GM18508 (cell line): ENCODE data around the gene PLA2G2E.
"Not testable (repeated sequence)": the region's sequence is repeated elsewhere in the genome, so short reads cannot be mapped to it uniquely, and the experiment has no call there.

ENCODE experiments used
- ATAC-seq: cut with Tn5 transposase; IDR thresholded peaks from one replicate; pipeline ENCODE4 v1.9.1; 2021; ENCODE audit warnings: moderate number of reproducible peaks; ENCODE audit not compliant: insufficient read depth, unreplicated experiment

PLA2G2E gene

DNA sequence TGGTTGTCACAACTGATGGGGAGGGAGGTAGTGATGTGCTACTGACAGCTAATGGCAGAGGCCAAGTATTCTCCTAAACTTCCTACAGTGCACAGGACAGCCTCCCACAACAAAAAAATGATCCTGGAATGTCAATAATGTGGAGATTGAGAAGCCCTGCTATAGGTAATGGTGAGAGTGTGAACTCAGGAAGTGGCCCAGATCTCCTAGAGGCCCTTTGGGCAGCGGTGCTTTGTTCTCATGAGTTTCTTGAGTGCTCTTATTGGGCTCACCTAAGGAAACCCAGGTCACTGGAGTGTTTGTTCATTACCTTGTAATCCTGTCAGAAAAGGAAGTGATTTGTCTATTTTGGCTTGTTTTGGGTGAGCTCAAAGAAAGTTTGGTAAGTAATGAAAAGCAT, 35.3 kb downstream of the PLA2G2E start:
- no peak for ATAC-seq

DNA sequence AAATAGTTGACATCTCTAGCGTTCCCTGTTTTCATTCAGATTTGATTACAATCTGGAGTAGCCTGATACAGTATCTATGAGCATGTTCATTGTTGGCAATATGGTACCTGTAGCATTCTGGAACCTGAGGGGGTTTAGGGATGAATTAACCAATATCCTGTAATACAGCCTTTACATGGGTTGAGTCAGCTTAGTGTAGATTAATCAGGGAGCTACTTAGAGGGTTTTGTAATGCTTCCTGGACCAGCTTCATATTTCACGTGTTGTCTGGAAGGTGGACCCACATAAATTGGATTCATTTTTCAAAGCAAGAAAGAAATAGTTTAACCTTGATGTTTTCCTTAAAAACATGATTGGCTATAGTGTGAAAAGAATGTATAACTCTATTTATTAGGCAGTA, 37.6 kb downstream of the PLA2G2E start:
- ATAC-seq = no peak

DNA sequence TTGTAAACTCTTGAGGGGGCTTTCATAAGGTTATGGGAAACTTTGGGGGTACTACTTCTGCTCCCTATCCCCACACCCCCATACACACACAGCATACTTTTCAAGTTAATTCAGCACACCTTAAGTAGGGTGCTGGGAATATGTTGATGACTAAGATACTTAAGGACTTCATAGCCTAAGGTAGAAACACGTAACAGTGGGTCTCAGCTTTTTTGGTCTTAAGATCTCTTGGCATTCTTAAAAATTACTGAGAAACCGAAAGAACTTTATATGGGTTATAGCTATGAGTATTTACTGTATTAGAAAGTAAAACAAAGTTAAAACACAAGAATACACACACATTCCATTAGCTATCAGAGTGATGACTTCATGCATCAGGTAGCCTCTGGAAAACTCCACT, 39.1 kb downstream of the PLA2G2E start:
- no peak for ATAC-seq

DNA sequence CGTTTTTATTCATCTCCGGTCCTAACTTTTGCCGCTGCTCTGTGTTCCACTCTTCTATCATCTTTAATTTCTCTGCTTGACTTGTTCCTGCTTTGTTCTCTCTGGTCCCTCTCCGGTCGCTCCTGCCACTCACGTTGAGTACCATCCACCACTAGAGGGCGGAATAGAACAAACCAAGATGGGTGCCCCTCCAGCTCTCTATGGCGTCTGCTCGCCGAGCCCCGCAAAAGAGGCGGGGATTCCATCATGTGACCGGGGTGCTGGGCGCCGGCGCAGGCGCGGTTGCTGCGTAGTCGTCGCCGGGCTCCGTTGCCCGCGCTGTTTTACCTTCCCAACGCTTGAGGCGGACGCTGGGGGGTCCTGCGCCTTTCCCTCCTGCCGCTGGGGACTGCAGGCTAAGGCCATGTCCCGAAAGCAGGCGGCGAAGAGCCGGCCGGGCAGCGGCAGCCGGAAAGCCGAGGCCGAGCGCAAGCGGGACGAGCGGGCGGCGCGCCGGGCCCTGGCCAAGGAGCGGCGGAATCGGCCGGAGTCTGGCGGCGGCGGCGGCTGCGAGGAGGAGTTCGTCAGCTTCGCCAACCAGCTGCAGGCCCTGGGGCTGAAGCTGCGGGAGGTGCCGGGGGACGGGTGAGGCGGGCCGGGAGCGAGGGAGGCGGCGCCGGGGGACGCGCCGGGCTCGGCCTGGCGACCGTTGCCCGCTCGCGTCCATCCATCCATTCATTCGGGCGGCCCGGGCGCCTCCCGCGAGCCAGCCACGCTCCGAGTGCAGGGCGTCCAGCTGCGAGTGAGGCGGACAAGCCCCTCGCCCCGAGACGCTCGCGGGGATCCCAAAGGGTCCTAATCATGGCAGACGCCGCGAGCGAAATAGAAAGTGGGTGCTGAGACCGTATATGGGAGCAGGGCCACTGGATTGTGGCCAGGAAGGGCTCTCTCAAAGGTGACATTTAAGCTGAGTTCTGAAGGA, 41.0 kb downstream of the PLA2G2E start, which contains the start of gene OTUD3:
Gene OTUD3 (plus strand): TSS at position 285 of the 961 bp plus-strand sequence. CDS start 119 bp downstream, at position 404.
- ATAC-seq = peak; percentile 78

DNA sequence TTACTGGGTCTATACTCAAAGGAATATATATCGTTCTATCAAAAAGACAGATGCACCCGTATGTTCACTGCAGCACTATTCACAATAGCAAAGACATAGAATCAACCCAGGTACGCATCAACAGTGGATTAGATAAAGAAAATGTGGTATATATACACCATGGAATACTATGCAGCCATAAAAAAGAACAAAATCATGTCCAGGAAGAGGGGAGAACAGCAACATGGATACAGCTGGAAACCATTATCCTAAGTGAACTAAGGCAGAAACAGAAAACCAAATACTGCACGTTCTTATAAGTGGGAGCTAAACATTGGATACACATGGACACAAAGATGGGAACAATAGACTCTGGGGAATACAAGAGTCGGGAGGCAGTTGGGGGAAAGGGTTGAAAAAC, 42.6 kb downstream of the PLA2G2E start:
- not testable (repeated sequence) for ATAC-seq

DNA sequence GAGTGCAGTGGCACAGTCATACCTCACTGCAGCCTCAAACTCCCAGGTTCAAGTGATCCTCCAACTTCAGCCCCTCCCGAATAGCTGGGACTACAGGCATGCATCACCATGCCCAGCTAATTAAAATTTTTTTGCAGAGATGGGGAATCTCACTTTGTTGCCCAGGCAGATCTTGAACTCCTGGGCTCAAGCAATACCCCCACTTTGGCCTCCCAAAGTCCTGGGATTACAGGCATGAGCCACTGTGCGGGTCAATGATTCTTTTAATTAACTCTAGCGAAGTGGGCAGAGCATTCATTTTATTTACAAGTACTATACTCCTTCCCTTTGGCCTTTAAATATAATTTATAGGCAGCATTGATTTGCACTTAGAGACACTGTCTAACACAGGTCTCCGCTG, 43.8 kb downstream of the PLA2G2E start:
- no peak for ATAC-seq

DNA sequence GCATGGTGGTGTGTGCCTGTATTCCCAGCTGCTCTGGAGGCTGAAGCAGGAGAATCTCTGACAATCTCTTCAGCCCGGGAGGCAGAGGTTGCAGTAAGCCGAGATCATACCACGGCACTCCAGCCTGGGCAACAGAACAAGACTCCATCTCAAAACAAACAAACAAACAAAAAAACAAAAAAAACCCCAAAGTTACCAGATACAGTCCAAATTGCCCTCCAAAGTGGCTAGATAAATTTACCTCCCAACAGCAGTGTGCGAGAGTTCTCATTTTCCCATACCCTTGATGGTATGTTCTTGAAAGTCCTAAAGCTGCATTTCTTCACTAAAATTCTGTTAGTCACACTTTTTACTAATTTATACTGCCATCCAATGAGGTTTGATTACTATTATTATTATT, 44.2 kb downstream of the PLA2G2E start:
- ATAC-seq = no peak

DNA sequence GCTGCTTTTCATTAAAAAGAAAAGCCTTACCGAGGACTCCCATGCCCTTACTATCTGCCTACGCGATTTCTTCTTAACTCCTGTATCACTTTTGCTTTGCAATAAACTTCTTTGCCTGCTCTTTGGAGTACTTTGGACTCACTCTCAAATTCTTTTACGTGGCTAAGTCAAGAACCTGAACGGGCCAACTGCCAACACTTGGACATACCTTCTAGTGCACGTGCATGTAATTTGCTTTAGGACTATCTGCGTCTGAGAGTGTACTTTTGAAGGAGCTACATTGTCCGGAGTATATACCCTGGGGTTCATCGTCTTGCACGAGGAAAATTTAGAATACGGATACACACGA, 44.8 kb downstream of the PLA2G2E start:
- no peak for ATAC-seq

DNA sequence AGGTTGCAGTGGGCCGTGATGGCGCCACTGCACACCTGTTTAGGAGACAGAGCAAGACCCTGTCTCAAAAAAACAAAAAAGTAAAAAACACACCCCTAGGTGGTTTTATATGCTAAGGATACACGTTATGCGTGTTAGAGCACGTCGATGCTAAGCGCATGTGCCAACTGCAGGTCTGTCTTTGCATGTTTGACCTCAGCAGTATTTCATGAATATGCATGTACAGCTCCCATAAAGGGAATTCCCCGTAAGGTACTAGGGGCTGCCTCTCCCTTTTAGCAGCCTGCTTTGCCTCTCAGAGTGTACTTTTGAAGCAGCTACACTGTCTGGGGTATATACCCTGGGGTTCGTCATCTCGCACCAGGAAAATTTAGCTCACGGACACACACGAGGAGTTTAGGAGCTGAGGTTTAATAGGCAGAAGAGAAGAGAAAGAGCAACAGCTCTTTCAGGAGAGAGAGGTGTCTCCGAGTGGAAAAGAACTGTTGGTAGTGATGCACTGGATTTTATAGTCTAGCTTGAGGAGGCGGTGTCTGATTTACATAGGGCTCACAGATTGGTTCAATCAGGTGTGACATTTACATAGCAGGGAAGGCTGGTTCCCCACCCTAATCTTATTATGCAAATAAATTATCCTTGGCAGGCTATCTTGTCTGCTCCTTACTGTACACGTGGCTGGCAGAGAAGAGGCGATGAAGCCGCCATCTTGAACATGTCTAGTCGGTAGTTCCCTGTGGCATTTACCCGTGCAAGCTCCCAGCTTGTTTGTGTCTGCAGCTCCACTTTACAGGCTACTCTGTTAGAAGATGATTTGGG, 45.4 kb downstream of the PLA2G2E start:
- ATAC-seq = no peak

DNA sequence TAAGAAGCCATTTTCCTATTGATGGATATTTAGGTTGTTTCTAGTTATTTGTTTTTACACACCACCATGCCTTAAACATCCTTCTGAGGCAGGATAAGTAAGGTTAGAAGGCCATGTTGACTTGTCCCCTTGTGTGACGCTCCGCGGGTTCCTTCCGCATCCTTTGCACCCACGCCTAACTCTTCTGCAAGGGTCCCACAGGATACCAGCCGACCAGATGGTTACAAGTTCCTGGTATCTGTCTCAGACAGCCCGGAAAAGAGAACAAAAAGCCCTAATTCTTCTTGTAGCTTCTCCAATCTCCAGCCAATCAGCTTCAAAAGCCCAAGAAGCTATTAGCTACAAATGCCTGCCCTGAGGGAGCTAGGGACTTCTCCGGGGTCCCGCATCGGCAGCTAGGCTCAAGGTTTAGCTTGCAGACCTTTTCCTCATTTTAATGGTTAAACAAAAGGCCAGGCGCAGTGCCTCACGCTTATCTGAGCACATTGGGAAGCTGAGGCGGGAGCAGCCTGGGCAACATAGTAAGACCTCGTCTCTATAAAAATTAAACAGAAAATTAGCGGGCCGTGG, 46.2 kb downstream of the PLA2G2E start:
- ATAC-seq = no peak

DNA sequence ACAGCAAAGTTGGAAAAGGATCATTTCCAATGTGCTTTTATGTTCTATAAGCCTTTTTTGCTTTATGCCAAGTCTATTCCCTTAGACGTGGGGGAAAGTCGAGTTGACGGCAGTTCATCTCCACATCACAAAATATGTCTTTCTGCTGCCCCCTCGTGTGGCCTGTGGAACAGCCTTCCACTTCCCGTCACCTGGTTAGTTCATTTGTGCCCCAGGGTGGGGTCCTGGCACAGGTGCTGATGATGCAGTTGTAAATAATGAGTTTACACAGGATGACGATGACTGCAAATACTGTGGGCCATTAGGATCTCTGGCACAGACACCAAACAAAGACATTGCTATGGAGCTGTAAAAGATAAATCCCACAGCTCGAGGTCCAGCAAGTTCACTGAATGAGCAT, 51.2 kb downstream of the PLA2G2E start:
- ATAC-seq = no peak
